Dermis microvascular lymphatic vessel endothelial cell (primary cell): ENCODE results near the gene CDKN2C. TPM values are rescaled to one million over a fixed set of nuclear protein-coding genes. Genes with fewer than 3 reads are reported as not detected.
"Not testable (repeated sequence)": the region's sequence is repeated elsewhere in the genome, so short reads cannot be mapped to it uniquely, and the experiment has no call there.

Experiments
- DNase-seq, 2 donors: peaks; one replicate each; pipeline versions ENCODE4 v3.0.0 to v3.0.0-alpha.2; 2010; ENCODE audit warnings: low read depth in 2 of 2
- total RNA-seq: library from RNA; depleted of rRNA; stranded (reverse); fragments of >200 nt; gene quantifications from 2 replicates; pipeline ENCODE4 v1.2.1, GENCODE V29; 2014

Gene CDKN2C
- total RNA-seq, 1 donor from 2014 or later: 17.6 TPM

- DNase-seq: no peak
Observed at GRCh38 chr1:50978852-50979781, 9.1 kb downstream of the CDKN2C start.

DNA sequence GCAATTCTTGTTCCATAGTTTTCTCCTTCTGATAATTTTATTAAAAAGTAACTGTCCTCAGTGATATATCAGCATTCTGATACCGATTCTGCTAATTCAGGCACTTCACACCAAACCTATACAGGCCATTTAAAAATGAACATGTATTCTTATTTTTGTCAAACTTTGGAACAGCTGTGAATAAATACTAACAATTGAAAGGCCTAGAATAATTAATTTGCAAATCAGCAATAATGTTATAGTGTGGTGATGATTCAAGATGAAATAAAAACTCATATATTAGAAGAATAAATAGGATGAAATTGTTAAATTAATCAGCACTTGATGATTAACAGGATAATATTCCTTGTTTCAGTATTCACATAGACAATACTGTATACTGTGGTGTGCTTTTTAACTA lies 9.9 kb downstream of the CDKN2C start:
- DNase-seq: no peak

DNA sequence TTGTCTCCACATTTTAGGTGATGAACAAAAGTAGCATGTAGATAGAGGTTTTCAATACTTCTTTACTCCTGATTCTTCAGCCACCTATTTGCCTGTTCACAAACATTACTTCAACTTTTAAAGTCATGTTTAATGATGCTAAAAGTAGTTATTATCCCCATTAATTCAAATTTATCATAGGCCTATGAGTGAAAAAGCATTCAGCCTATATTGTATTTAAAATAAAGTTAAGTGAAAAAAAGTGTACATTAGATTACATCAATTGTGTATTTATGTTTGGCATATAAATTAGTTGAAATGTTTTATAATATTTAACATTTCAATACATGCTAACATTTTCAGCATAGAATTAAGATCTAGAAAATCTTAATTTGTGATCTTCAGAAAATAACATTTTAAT lies 10.5 kb downstream of the CDKN2C start:
- DNase-seq: no peak

DNA sequence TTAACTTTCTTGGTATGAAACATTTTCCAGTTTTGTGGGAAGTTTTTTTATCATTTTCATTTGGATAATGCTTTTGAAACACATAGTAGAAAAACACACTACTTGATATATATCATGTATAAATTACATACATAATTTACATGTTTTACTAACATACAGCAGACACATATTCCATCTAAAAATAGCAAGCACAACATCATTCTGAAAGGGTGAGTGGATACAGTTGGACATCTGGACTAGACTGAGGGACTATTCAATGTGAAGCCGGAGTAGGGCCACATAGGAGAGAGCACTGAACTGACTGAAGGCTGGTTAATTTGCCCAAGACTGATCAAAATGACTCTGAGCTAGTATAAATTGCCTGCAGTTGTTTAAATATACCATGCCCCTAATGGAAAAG lies 11.7 kb downstream of the CDKN2C start:
- DNase-seq: no peak

DNA sequence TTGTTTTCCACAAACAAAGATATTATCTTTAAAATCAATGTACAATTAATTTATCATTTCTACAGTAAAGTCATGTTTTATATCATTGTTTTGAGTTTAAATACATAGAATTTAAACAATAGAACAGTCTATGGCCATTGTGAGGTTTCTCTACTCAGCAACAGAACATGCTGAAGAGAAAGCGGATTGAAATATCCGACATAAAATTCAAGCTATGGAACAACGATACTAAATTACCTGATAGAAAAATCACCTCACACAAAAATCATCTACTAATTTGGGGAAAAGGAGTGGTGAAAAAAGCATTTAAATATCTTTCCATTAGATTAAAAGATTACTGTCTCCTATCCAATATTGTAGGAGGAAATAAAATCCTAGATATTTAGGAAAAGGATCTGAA lies 12.6 kb downstream of the CDKN2C start:
- DNase-seq: no peak

- DNase-seq: no peak
Observed at GRCh38 chr1:50983219-50983802, 13.3 kb downstream of the CDKN2C start.

- DNase-seq: no peak
Observed at GRCh38 chr1:50985094-50985493, 15.0 kb downstream of the CDKN2C start.

GRCh38 chr1:50986653-50987052 lies 16.6 kb downstream of the CDKN2C start:
- no peak for DNase-seq

DNA sequence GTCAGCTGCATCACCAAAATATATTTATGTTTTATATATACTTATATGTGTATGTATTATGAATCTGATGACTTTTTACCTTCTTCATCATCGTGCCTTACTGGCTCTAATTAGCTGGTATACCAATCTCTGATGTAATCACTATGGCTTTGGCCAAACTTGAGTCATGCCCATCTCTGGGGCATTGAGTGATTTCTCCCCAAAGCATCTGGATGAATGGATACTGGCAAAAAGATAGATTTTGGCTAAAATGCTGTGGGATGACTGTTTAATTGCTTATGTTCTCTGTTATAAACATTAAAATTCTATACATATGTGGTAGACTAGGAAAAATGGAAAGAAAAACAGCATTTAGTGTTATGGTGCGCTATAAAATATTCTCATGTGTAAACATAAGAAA lies 19.6 kb downstream of the CDKN2C start:
- DNase-seq: no peak

GRCh38 chr1:50992532-50993318 lies 22.7 kb downstream of the CDKN2C start:
- no peak for DNase-seq

GRCh38 chr1:50993645-50994044 lies 23.6 kb downstream of the CDKN2C start:
- DNase-seq: no peak

GRCh38 chr1:50994997-50995396 lies 25.0 kb downstream of the CDKN2C start:
- DNase-seq: no peak

GRCh38 chr1:50995651-50996050 lies 25.6 kb downstream of the CDKN2C start:
- DNase-seq: no peak

DNA sequence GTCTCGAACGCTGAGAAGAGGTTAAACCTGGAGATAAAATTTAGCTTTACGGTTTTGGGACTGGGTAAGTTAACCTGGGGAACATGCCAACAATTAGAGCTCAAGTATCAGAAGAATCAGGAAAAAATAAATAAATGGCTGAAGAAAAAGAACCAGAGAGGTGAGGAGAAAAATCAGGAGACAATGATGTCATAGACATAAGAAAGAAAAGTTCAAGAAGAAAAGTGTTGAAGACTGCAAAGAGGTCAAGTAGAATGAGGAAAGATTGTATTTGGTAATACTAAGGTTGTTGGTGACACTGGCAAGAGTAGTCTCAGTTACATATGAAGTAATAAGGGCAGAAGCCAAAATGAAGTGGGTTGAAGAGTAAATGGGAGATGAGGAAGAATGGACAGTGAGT lies 26.0 kb downstream of the CDKN2C start:
- no peak for DNase-seq

- not testable (repeated sequence) for DNase-seq
Observed at GRCh38 chr1:50999375-50999774, 29.3 kb downstream of the CDKN2C start.

GRCh38 chr1:51000160-51000559 lies 30.1 kb downstream of the CDKN2C start:
- no peak for DNase-seq

GRCh38 chr1:51000651-51001050 lies 30.6 kb downstream of the CDKN2C start:
- DNase-seq: no peak

DNA sequence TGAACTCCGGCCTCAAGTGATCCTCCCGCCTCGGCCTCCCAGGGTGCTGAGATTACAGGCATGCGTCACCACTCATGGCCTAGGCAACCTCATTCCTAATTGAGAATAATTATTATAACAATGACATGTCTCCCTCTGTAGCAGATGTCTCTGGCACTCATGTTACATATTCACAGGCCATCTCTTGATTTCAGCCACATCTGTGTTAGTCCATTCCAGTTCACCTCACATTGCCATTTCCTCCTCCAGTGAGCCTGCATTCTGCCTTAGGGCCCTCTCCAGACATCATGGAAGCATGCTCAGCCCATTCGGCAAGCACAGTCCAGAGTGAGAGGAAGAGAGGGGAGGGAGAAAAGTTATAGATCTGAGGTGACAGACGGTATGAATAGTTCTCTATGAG lies 32.5 kb downstream of the CDKN2C start:
- DNase-seq: no peak

DNA sequence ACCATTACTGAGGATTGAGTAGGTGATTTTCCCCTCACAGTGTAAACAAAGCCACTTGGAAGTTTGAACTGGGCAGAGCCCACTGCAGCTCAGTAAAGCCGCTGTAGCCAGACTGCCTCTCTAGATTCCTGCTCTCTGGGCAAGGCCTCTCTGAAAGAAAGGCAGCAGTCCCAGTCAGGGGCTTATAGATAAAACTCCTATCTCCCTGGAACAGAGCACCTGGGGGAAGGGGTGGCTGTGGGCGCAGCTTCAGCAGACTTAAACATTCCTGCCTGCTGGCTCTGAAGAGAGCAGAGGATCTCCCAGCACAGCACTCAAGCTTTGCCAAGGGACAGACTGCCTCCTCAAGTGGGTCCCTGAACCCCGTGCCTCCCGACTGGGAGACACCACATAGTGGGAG lies 35.5 kb downstream of the CDKN2C start:
- DNase-seq: not testable (repeated sequence)

DNA sequence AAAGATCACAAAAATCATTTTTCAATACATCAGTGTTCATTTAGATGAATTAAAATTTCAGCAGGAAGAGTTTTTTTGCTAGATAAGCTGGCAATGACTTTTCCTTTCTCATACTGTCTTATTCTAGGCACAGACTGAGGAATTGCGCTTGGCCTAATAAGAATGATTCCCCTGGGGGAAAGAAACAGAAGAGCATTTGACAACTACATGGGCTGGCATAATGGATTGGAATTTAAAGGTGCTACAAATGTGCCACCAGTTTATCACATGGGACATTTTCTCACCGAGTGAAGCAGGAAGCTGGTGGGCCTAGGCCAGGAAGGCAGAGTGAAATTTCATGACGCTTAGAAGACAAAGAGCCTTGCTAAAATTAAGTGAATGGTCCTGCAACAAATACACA lies 39.3 kb downstream of the CDKN2C start:
- DNase-seq: no peak

- no peak for DNase-seq
Observed at GRCh38 chr1:51014878-51015277, 44.8 kb downstream of the CDKN2C start.

GRCh38 chr1:51019811-51020210 lies 49.8 kb downstream of the CDKN2C start:
- DNase-seq: no peak
